Heart left ventricle (tissue), 16 donors: ENCODE measurements around the gene NPTX1. TPM values are rescaled to one million over a fixed set of nuclear protein-coding genes. Genes with fewer than 3 reads are reported as not detected.

Source experiments
- ATAC-seq, 4 donors: fragments of 200-7000 bp; cut with Tn5 transposase; one replicate each; pipeline ENCODE4 v1.9.1; 2020 to 2022; ENCODE audit warnings: moderate library complexity in 4 of 4, mild to moderate bottlenecking in 3 of 4, moderate number of reproducible peaks in 1 of 4
- DNase-seq, 5 donors: peaks; one replicate each; pipeline ENCODE4 v3.0.0-alpha.2; 2020
- H3K27ac ChIP-seq, 12 donors: fragments of 200-600 bp; sonication (generic) in 4 of 12; one replicate each; pipeline versions ENCODE4 v1.5.0 to v1.8.0; 2016 to 2022; ENCODE audit warnings: mild to moderate bottlenecking in 2 of 12
- H3K27me3 ChIP-seq, 9 donors: fragments of 200-600 bp; sonication (generic) in 2 of 9; one replicate each; pipeline versions ENCODE4 v1.5.1 to v1.8.0; 2016 to 2022; ENCODE audit warnings: mild to moderate bottlenecking in 3 of 9
- H3K36me3 ChIP-seq, 9 donors: fragments of 200-600 bp; sonication (generic) in 2 of 9; one replicate each; pipeline versions ENCODE4 v1.5.0 to v1.8.0; 2018 to 2022; ENCODE audit warnings: mild to moderate bottlenecking in 2 of 9
- H3K4me1 ChIP-seq, 12 donors: fragments of 200-600 bp; sonication (generic) in 4 of 12; one replicate each; pipeline versions ENCODE4 v1.5.0 to v1.8.0; 2016 to 2022; ENCODE audit warnings: mild to moderate bottlenecking in 3 of 12
- H3K4me3 ChIP-seq, 12 donors: fragments of 200-600 bp; sonication (generic) in 4 of 12; one replicate each; pipeline versions ENCODE4 v1.5.0 to v1.8.0; 2017 to 2022; ENCODE audit warnings: mild to moderate bottlenecking in 9 of 12, moderate library complexity in 4 of 12
- H3K9me3 ChIP-seq, 12 donors: fragments of 200-600 bp; sonication (generic) in 4 of 12; one replicate each; pipeline versions ENCODE4 v1.5.0 to v1.8.0; 2016 to 2022; ENCODE audit warnings: mild to moderate bottlenecking in 1 of 12
- POLR2A ChIP-seq, 2 donors: fragments of 450-650 bp; IDR thresholded peaks; one replicate each; pipeline ENCODE4 v1.6.1; 2017; ENCODE audit warnings: antibody characterized with exemption in 2 of 2, mild to moderate bottlenecking in 2 of 2, moderate library complexity in 2 of 2
- WGBS, 4 donors: extraction: QIAGEN DNeasy Blood & Tissue Kit in 2 of 4; methylation state at CpG; one replicate each; pipeline versions ENCODE4 v1.1.5 to v1.1.7; 2013 to 2018; 5-methylcytosine and 5-hydroxymethylcytosine counted together
- intact Hi-C, 10 donors: fragments of 100-400 bp; cut with DNase I; formaldehyde crosslinking; loops; one replicate each; pipeline versions ENCODE4 v1.11.1 to v1.14.2; 2022
- long read RNA-seq, 3 donors: library from polyadenylated mRNA; unstranded; transcript quantifications; one replicate each; pipeline ENCODE4 v2.0.0, GENCODE V29; 2020 to 2021
- polyA plus RNA-seq, 2 donors: library from polyadenylated mRNA; stranded (reverse); fragments of 200-250 nt; gene quantifications; one replicate each; pipeline ENCODE4 v1.2.3, GENCODE V29; 2013
- total RNA-seq, 9 donors: library from RNA; depleted of rRNA in 2 of 9; stranded (reverse); fragments of >200 nt in 2 of 9; fragmentation: NEBNext Ultra II Directional in 3 of 9; extraction: Animal tissue kit (Norgen Biotek cat#: 25700) in 3 of 9; gene quantifications; one replicate each; pipeline versions ENCODE4 v1.1.0 to v1.2.4, GENCODE V29; 2016 to 2023
- TF ChIP-seq, protein P1 (sequence below), 12 donors: fragments of 200-600 bp; sonication (generic) in 4 of 12; IDR thresholded peaks; one replicate each; pipeline versions ENCODE4 v1.5.0 to v1.8.0; 2018 to 2022; ENCODE audit warnings: antibody characterized with exemption in 12 of 12, mild to moderate bottlenecking in 5 of 12
- donor health status: ischemic (EF 13 %, LVEDD 7.1; RV severe dilation, severe dysfunction).
- donor health status: healthy with polysubstance abuse.
- donor health status: DM: no; HTN: yes; CAD: no.
- donor health status: DM: no; HTN: no; CAD: no.
- donor health status: ischemic (EF 25% LVEDD 6.9; RV normal size, moderate dysfunction).
- donor health status: ischemic (EF 25% LVEDD 5.7; RV mildly dilated, moderate dysfunction).
- donor health status: healthy.
- donor health status: DM: yes; HTN: yes; CAD: no.
- donor health status: ischemic (EF 35%, LVEDD 5.7; RV mildly dilated, moderate dysfunction).
- donor health status: nonischemic (EF 11% LVEDD 7.7; RV severe dilation, severe dysfunction).
- donor health status: DM: yes; HTN: yes; CAD: no.
- donor health status: PGD.
- donor health status: ischemic (EF 29% LVEDD 5.4; RV normal size, mild dysfunction).
- donor health status: nonischemic (EF 23%, LVEDD 6.1; RV moderate dilation, normal function).

NPTX1 gene, protein sequence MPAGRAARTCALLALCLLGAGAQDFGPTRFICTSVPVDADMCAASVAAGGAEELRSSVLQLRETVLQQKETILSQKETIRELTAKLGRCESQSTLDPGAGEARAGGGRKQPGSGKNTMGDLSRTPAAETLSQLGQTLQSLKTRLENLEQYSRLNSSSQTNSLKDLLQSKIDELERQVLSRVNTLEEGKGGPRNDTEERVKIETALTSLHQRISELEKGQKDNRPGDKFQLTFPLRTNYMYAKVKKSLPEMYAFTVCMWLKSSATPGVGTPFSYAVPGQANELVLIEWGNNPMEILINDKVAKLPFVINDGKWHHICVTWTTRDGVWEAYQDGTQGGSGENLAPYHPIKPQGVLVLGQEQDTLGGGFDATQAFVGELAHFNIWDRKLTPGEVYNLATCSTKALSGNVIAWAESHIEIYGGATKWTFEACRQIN
- total RNA-seq (under 1 TPM in 3 of 9 donors, not detected in 6; 0.07 to 0.58 (median 0.12) TPM), polyA plus RNA-seq (under 1 TPM in 1 of 2 donors, not detected in 1; 0.01 TPM)
- long read RNA-seq, donor 1: 0 reads
- long read RNA-seq, donor 2: 0 reads
- long read RNA-seq, donor 3: 0 reads

DNA sequence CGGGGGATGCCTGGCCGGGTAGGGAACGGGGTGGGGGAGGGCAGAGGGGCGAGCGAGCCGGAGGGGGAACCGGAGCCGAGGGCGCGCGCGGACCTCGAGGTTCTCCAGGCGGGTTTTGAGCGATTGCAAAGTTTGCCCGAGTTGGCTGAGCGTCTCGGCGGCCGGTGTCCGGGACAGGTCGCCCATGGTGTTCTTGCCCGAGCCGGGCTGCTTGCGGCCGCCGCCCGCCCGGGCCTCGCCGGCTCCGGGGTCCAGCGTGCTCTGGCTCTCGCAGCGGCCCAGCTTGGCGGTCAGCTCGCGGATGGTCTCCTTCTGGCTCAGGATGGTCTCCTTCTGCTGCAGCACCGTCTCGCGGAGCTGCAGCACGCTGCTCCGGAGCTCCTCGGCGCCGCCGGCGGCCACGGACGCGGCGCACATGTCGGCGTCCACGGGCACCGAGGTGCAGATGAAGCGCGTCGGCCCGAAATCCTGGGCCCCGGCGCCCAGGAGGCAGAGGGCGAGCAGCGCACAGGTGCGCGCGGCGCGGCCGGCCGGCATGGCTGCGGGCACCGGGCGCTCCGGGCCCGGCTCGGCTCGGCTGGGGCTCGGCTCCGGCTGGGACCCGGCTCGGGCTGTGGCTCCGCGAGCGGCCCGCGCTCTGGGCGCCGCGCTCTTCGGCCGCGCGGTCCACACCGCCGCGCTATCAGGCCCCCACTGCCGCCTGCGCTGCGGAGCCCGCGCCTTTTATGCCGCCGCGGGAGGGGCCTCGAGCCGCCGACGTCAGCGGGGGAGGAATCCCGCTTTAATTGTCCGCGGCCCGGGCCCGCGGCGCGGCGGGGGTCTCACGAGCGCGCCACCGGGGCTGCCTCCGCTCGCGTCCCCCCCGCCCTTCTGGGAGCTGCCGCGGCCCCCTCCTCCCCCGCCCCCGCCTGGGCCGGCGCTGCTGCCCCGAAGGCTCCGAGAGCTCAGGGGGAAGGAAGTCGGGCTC is at the start of gene NPTX1:
Gene NPTX1 (minus strand): TSS at position 698 of the 967 bp plus-strand sequence. CDS start 161 bp downstream, at position 537.
- Histone ChIP-seq H3K36me3 (no peaks in the 10 kb centered on the region), H3K27ac (peak within 1 kb of the TSS in 1 of 12 donors; percentile 82), H3K4me1 (peaks cover 0 to 49% (median 31%) of the 10 kb centered on the region in 12 donors), H3K9me3 (no peaks in the 10 kb centered on the region), H3K4me3 (peak within 1 kb of the TSS in 11 of 12 donors; percentile 19 to 43 (median 32)), H3K27me3 (peaks cover 64 to 99% (median 85%) of the 10 kb centered on the region in 9 donors)
- TF ChIP-seq, protein P1, sequence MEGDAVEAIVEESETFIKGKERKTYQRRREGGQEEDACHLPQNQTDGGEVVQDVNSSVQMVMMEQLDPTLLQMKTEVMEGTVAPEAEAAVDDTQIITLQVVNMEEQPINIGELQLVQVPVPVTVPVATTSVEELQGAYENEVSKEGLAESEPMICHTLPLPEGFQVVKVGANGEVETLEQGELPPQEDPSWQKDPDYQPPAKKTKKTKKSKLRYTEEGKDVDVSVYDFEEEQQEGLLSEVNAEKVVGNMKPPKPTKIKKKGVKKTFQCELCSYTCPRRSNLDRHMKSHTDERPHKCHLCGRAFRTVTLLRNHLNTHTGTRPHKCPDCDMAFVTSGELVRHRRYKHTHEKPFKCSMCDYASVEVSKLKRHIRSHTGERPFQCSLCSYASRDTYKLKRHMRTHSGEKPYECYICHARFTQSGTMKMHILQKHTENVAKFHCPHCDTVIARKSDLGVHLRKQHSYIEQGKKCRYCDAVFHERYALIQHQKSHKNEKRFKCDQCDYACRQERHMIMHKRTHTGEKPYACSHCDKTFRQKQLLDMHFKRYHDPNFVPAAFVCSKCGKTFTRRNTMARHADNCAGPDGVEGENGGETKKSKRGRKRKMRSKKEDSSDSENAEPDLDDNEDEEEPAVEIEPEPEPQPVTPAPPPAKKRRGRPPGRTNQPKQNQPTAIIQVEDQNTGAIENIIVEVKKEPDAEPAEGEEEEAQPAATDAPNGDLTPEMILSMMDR (IDR thresholded peaks at IDR 0.05): no peak
- TF ChIP-seq POLR2A (IDR thresholded peaks at IDR 0.05): no peak
- intact Hi-C loops: loop anchor here in 1 of 10 donors (5.0 kb wide), 1 partner anchor 496 kb away; no protein-coding TSS in a partner anchor
- 0 to 2% (median 1%) methylated on average over 21 to 136 of the region's 136 CpGs for WGBS, 4 donors
- no peak for ATAC-seq
- no peak for DNase-seq

DNA sequence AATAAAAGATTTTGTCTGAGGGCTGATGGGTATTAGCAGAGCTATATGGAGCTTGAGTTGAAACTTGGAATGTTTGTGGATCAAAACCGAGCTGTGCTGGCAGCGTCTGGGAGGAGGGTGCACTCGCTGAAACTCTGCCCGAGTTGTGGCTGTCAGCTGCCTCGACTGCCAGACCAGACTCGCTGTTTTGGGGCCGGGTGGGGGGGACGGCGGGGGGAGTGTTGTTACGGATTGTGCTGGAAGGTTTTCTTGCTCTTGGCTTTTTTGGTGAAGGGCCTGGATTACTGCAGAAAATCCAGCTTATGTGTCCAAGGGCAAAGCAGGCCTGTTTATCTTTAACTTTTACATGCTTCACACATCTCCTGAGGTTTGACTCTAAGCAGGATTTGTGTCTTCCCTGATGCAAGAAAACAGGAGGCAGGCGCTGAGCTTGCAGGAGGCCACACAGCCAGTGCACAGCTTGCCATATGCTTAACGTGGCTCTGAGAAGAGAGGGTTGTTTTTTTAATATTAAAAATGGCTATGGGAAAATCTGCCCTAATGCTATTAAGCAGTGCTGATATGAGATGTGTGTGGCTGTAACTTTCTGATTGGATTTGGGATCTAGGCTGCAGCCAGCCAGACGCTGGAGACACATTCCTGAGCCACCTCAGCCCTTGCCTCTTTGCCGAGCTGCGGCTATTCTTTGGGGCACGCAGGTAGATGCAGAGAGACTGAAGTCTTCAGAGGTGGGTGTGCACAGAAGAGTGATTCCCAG is 47.7 kb upstream of the NPTX1 start:
- no peak for TF ChIP-seq POLR2A (IDR thresholded peaks at IDR 0.05)
- TF ChIP-seq, protein P1 (IDR thresholded peaks at IDR 0.05): no peak
- H3K4me3 ChIP-seq: no peak overlapping the region
- peak overlapping the region in 1 of 12 donors; percentile 43 for H3K27ac ChIP-seq
- DNase-seq: no peak
- intact Hi-C loops: no loop called here
- H3K4me1 ChIP-seq: no peaks in the 10 kb centered on the region
- peaks cover 0 to 42% (median 13%) of the 10 kb centered on the region in 9 donors for H3K27me3 ChIP-seq
- WGBS, 4 donors: 64 to 68% (median 65%) methylated on average over 16 of the region's 16 CpGs
- H3K36me3 ChIP-seq: no peaks in the 10 kb centered on the region
- no peak for ATAC-seq
- no peaks in the 10 kb centered on the region for H3K9me3 ChIP-seq

DNA sequence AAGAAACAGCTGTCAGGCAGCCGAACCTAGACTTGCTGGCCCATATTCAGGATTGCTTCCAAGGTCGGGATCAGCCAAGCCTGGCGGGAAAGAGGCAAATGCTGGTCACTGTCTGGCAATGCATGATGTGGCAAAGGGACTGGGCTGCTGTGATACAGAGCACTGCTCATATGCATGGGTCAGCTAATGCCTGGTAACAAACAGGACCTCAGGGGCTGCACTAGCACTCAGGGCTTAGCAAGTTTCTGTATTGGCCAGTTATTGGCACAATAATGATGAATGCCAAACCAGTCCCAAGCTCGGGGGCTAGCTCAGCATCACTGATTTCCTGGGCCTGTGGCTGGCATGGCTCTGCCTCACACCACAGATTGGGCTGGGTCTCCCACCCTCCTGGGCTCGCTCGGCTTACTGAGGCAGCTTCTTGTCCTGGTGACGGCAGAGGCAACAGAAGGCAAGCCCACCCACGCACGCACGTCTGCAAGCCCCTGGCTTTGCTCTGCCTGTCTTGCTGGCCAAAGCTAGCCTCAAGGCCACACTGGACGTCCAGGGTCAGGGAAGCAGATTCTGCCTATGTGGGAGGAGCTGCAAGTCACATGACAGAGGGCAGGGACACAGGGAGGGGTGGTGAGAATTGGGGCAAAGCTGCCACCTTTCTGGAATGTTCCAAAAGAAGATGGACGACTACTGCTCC is 46.8 kb upstream of the NPTX1 start:
- ATAC-seq: no peak
- H3K9me3 ChIP-seq: no peaks in the 10 kb centered on the region
- no peak overlapping the region for H3K27ac ChIP-seq
- WGBS, 4 donors: 79 to 82% (median 80%) methylated on average over 10 to 12 of the region's 12 CpGs
- H3K36me3 ChIP-seq: no peaks in the 10 kb centered on the region
- H3K4me1 ChIP-seq: no peaks in the 10 kb centered on the region
- H3K27me3 ChIP-seq: peaks cover 0 to 41% (median 13%) of the 10 kb centered on the region in 9 donors
- no peak for DNase-seq
- H3K4me3 ChIP-seq: no peak overlapping the region
- TF ChIP-seq POLR2A (IDR thresholded peaks at IDR 0.05): no peak
- TF ChIP-seq, protein P1 (IDR thresholded peaks at IDR 0.05): no peak
- intact Hi-C loops: no loop called here
